Epithelial cell of proximal tubule (primary cell): Measurements from ENCODE around the gene PDZRN3. TPM values are rescaled to one million over a fixed set of nuclear protein-coding genes. Genes with fewer than 3 reads are reported as not detected.

ENCODE experiments used
- DNase-seq: peaks from one replicate; pipeline ENCODE4 v3.0.0-alpha.2; 2011; ENCODE audit warnings: low read depth
- H3K4me3 ChIP-seq: 2 replicates; pipeline ENCODE4 v1.5.1; 2011; ENCODE audit warnings: low read depth, mild to moderate bottlenecking, low read length
- CTCF ChIP-seq: conservative IDR thresholded peaks from 2 replicates; pipeline ENCODE4 v1.5.1; 2012; ENCODE audit warnings: low read depth, mild to moderate bottlenecking, low read length
- total RNA-seq: library from RNA; depleted of rRNA; stranded (reverse); fragments of >200 nt; gene quantifications from 2 replicates; pipeline ENCODE4 v1.2.3, GENCODE V29; 2015

Gene PDZRN3
- total RNA-seq, 1 donor from 2014 or later = 0.17 TPM

GRCh38 chr3:73415118-73415517 is 209.6 kb downstream of the PDZRN3 start:
- H3K4me3 ChIP-seq = no peak overlapping the region
- DNase-seq = no peak
- TF ChIP-seq CTCF = no peak

- no peak for TF ChIP-seq CTCF
- no peak for DNase-seq
- H3K4me3 ChIP-seq = no peak overlapping the region
Measured at GRCh38 chr3:73413619-73414018, 211.1 kb downstream of the PDZRN3 start.

- TF ChIP-seq CTCF = no peak
- H3K4me3 ChIP-seq = no peak overlapping the region
- DNase-seq = no peak
Measured at GRCh38 chr3:73411993-73412392, 212.7 kb downstream of the PDZRN3 start.

- H3K4me3 ChIP-seq = no peak overlapping the region
- DNase-seq = no peak
- no peak for TF ChIP-seq CTCF
Measured at GRCh38 chr3:73411545-73411944, 213.2 kb downstream of the PDZRN3 start.

GRCh38 chr3:73409138-73409763 is 215.5 kb downstream of the PDZRN3 start:
- no peak for DNase-seq
- TF ChIP-seq CTCF = no peak

GRCh38 chr3:73408634-73409033 is 216.1 kb downstream of the PDZRN3 start:
- no peak for DNase-seq

More at GRCh38 chr3:73409138-73409763, 215.5 kb downstream of the PDZRN3 start:
- H3K4me3 ChIP-seq = no peak overlapping the region

More at GRCh38 chr3:73408634-73409033, 216.1 kb downstream of the PDZRN3 start:
- no peak overlapping the region for H3K4me3 ChIP-seq
- no peak for TF ChIP-seq CTCF
